K562 (cell line): Measurements from ENCODE around the gene ODF4. TPM values are rescaled to one million over a fixed set of nuclear protein-coding genes. Genes with fewer than 3 reads are reported as not detected.

Experiments
- ASH1L ChIP-seq: fragments of 450-650 bp; IDR thresholded peaks from 2 replicates; pipeline ENCODE4 v1.6.1; 2018; ENCODE audit warnings: borderline replicate concordance, mild to moderate bottlenecking, low read depth; ENCODE audit not compliant: partially characterized antibody
- CREB3 ChIP-seq: fragments of 450-650 bp; conservative IDR thresholded peaks from 2 replicates; pipeline ENCODE4 v1.6.1; 2016; ENCODE audit warnings: missing genetic modification characterization, low read depth, mild to moderate bottlenecking, missing compliant biosample characterization, moderate library complexity
- GATAD2B ChIP-seq: fragments of 450-650 bp; IDR thresholded peaks from 2 replicates; pipeline ENCODE4 v1.6.1; 2017; ENCODE audit warnings: mild to moderate bottlenecking, borderline replicate concordance
- GTF2F1 ChIP-seq: IDR thresholded peaks from 2 replicates; pipeline ENCODE4 v1.6.1; 2011; ENCODE audit warnings: low read depth, low read length, improper control_type of control experiment
- HMG20A ChIP-seq: fragments of 450-650 bp; formaldehyde crosslinking; conservative IDR thresholded peaks from 2 replicates; pipeline ENCODE4 v1.4.0; 2020; ENCODE audit warnings: mild to moderate bottlenecking, mixed read lengths
- JUN ChIP-seq, 2 experiments: sonication (generic) in 1 of 2; formaldehyde crosslinking in 1 of 2; IDR thresholded peaks; 2 replicates each; pipeline versions ENCODE4 v1.6.1 to v1.8.0; 2012 to 2022; ENCODE audit warnings: borderline replicate concordance in 2 of 2, mild to moderate bottlenecking in 2 of 2, improper control_type of control experiment in 1 of 2, low read depth in 1 of 2, low read length in 1 of 2, missing genetic modification reagents in 1 of 2
- KAT7 ChIP-seq: sonication (generic); formaldehyde crosslinking; IDR thresholded peaks from 2 replicates; pipeline ENCODE4 v1.8.0; 2022; ENCODE audit warnings: missing genetic modification reagents, mild to moderate bottlenecking, borderline replicate concordance
- L3MBTL2 ChIP-seq: fragments of 450-650 bp; IDR thresholded peaks from 2 replicates; pipeline ENCODE4 v1.6.1; 2016; ENCODE audit warnings: mild to moderate bottlenecking, moderate library complexity
- MCM7 ChIP-seq, 2 experiments: fragments of 450-650 bp; IDR thresholded peaks; 2 replicates each; pipeline ENCODE4 v1.6.1; 2016 to 2018
- MITF ChIP-seq: IDR thresholded peaks from 2 replicates; pipeline ENCODE4 v1.6.1; 2014; ENCODE audit warnings: antibody characterized with exemption
- MTA1 ChIP-seq: fragments of 450-650 bp; IDR thresholded peaks from 2 replicates; pipeline ENCODE4 v1.6.1; 2017; ENCODE audit warnings: borderline replicate concordance
- RBM17 ChIP-seq: fragments of 200-400 bp; formaldehyde crosslinking; IDR thresholded peaks from 2 replicates; pipeline ENCODE4 v1.6.1; 2017; ENCODE audit warnings: low read depth, mild to moderate bottlenecking, low read length, borderline replicate concordance
- SETDB1 ChIP-seq: IDR thresholded peaks from one replicate; pipeline ENCODE4 v1.6.1; 2012; ENCODE audit warnings: low read length, control low read depth, inconsistent platforms
- SOX6 ChIP-seq: fragments of 450-650 bp; IDR thresholded peaks from 2 replicates; pipeline ENCODE4 v1.6.1; 2014; ENCODE audit warnings: mild to moderate bottlenecking
- TAF7 ChIP-seq: fragments of 450-650 bp; IDR thresholded peaks from 2 replicates; pipeline ENCODE4 v1.6.1; 2016; ENCODE audit warnings: missing genetic modification characterization, missing compliant biosample characterization
- TEAD2 ChIP-seq: fragments of 450-650 bp; IDR thresholded peaks from 2 replicates; pipeline ENCODE4 v1.6.1; 2016; ENCODE audit warnings: missing genetic modification characterization, control low read depth, missing compliant biosample characterization
- THRAP3 ChIP-seq: fragments of 450-650 bp; IDR thresholded peaks from 2 replicates; pipeline ENCODE4 v1.6.1; 2016; ENCODE audit warnings: mild to moderate bottlenecking, inconsistent platforms, borderline replicate concordance
- TSHZ1 ChIP-seq: fragments of 250-450 bp; sonication (Bioruptor Pico); IDR thresholded peaks from 2 replicates; pipeline ENCODE4 v1.4.0; 2020; ENCODE audit warnings: mild to moderate bottlenecking, moderate library complexity
- ZKSCAN1 ChIP-seq: fragments of 150-350 bp; IDR thresholded peaks from 2 replicates; pipeline ENCODE4 v1.6.1; 2016; ENCODE audit warnings: low read depth, low read length
- ZNF408 ChIP-seq: fragments of 250-450 bp; sonication (Bioruptor Pico); IDR thresholded peaks from 2 replicates; pipeline ENCODE4 v1.4.0; 2020; ENCODE audit warnings: low read depth, mild to moderate bottlenecking, moderate library complexity
- ZNF583 ChIP-seq: fragments of 250-450 bp; sonication (Bioruptor Pico); IDR thresholded peaks from 2 replicates; pipeline ENCODE4 v1.4.0; 2020
- ZNF707 ChIP-seq: fragments of 250-450 bp; sonication (Bioruptor Pico); conservative IDR thresholded peaks from 2 replicates; pipeline ENCODE4 v1.8.0; 2022; ENCODE audit warnings: inconsistent platforms, mild to moderate bottlenecking, moderate library complexity
- polyA plus RNA-seq, 8 experiments: library from polyadenylated mRNA; depleted of rRNA in 4 of 8; stranded (reverse) in 5 of 8; unstranded in 3 of 8; fragments of >200 nt; fragmentation: Nextera tagmentation in 2 of 8; fragmentation: Illumina TruSeq in 1 of 8; extraction: Ambion mirVana in 2 of 8; extraction: Trizol in 1 of 8; gene quantifications; 2 replicates each; pipeline versions ENCODE4 v1.2.1 to v1.2.3, GENCODE V29; 2011 to 2014; ENCODE audit warnings: inconsistent platforms in 1 of 8, missing spikeins in 1 of 8
- total RNA-seq, 7 experiments: library from RNA; depleted of rRNA in 6 of 7; stranded (reverse); fragments of >200 nt in 6 of 7; fragmentation: Illumina TruSeq in 2 of 7; extraction: Trizol in 2 of 7; gene quantifications; 2 replicates each; pipeline versions ENCODE4 v1.2.1 to v1.2.3, GENCODE V29; 2011 to 2021; ENCODE audit warnings: low replicate concordance in 1 of 7

The ODF4 gene
- total and polyA plus RNA-seq, 9 of the 15 experiments (the other 6 are each of a cell fraction or from before 2014, with no cell fraction given) = not detected

- no peak for TF ChIP-seq TSHZ1 (CRISPR knock-in tag)
- no peak for TF ChIP-seq KAT7 (CRISPR knock-in tag)
- no peak for TF ChIP-seq JUN (IDR thresholded peaks at IDR 0.05; ENCODE audit: borderline replicate concordance, low read depth, low read length)
- no peak for TF ChIP-seq JUN (CRISPR knock-in tag; IDR thresholded peaks at IDR 0.05; ENCODE audit: borderline replicate concordance)
- no peak for TF ChIP-seq SETDB1
- peak; percentile 95 for TF ChIP-seq GATAD2B
- TF ChIP-seq TAF7 (tag) = no peak
- no peak for TF ChIP-seq ZNF583 (CRISPR knock-in tag)
- no peak for TF ChIP-seq TEAD2
- TF ChIP-seq HMG20A (CRISPR knock-in tag) = no peak
- no peak for TF ChIP-seq MCM7 (IDR thresholded peaks at IDR 0.05)
- no peak for TF ChIP-seq ZNF408
- TF ChIP-seq MTA1 = no peak
- no peak for TF ChIP-seq CREB3
- peak; percentile 64; the same call in 1 of the 2 replicates for TF ChIP-seq GTF2F1
- TF ChIP-seq ASH1L = peak; percentile 53
- no peak for TF ChIP-seq ZNF707 (CRISPR knock-in tag)
- TF ChIP-seq SOX6 = 0 out of 2 replicates have a peak, but pooled peaks have one; percentile 9
- TF ChIP-seq MITF = no peak
- TF ChIP-seq THRAP3 = no peak
- no peak; the same call in 1 of the 2 replicates for TF ChIP-seq L3MBTL2
- TF ChIP-seq ZKSCAN1 = peak; percentile 36; the same call in 1 of the 2 replicates
- no peak for TF ChIP-seq RBM17
Measured at GRCh38 chr17:8383143-8383822, 43.6 kb downstream of the ODF4 start, which contains the start of gene RPL26 (continued).
